ENCODE results near the gene ALOXE3.
"Not testable (repeated sequence)": the region's sequence is repeated elsewhere in the genome, so short reads cannot be mapped to it uniquely, and the experiment has no call there.

The ALOXE3 gene

GRCh38 chr17:8119581-8120519, 1.5 kb upstream of the ALOXE3 start:
- peak; percentile 66 for ATAC-seq (replicated peaks)
- Mint-ChIP-seq H3K27me3 (peaks cover 25 to 87% of the 10 kb centered on the region in 2 donors), H3K27ac (peak overlapping the region; percentile 100), H3K9me3 (peaks cover 3 to 5% of the 10 kb centered on the region in 2 donors), H3K4me1 (ENCODE audit: low read depth in 2 of 2) (peaks cover 57 to 61% of the 10 kb centered on the region in 2 donors), H3K4me3 (peak overlapping the region; percentile 91 to 92), H3K36me3 (ENCODE audit: insufficient read depth) (peaks cover 54% of the 10 kb centered on the region)
- DNase-seq, result peak; percentile 86 to 89 (median 88)

DNA sequence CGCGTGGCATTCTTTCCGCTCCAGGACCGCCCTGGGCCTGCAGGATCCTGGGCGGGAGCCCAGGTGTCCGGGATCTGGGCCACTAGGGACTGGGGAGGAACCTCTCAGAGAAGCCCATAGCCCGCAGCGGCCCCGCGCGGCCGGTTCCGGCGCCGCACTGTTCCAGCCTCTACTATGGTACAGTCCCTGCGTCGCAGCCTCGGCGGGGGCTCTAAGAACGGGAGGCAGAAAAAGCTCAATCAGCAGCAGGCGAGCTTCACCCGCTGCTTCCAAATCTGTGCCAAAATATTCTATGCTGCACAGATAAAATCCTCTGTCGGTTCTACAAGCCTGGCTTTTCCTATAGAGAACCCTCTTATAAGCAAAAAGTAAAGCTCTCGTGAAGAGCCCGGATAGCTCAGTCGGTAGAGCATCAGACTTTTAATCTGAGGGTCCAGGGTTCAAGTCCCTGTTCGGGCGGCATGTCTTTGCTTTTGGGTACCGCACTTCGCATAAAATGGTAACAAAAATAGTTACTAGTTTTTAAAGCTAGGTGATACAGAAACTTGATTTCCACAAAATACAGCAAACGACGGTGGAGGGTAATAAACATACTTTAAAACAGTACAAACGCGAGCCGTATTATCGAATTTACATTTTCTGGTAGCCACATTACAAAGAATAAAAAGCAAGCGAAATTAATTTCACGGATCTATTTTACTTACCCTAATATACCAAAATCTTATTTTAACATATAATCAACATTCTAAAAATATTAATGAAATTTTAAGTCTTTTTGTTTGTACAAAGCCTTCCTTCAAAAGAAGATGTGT, 661 bp upstream of the ALOXE3 start:
- H3K9me3 Mint-ChIP-seq, result peaks cover 3 to 5% of the 10 kb centered on the region in 2 donors
- H3K36me3 Mint-ChIP-seq (ENCODE audit: insufficient read depth), result peaks cover 47% of the 10 kb centered on the region
- H3K4me3 Mint-ChIP-seq, result peak overlapping the region; percentile 91 to 92
- H3K4me1 Mint-ChIP-seq (ENCODE audit: low read depth in 2 of 2), result peaks cover 49 to 52% of the 10 kb centered on the region in 2 donors
- peak; percentile 64 for ATAC-seq (replicated peaks)
- peaks cover 34 to 87% of the 10 kb centered on the region in 2 donors for H3K27me3 Mint-ChIP-seq
- H3K27ac Mint-ChIP-seq, result peak overlapping the region; percentile 100
- peak; percentile 75 to 87 (median 80) for DNase-seq

- H3K27me3 Mint-ChIP-seq, result peaks cover 45 to 87% of the 10 kb centered on the region in 2 donors
- peaks cover 42% of the 10 kb centered on the region for H3K36me3 Mint-ChIP-seq (ENCODE audit: insufficient read depth)
- peak overlapping the region in 1 of 2 donors; percentile 100 for H3K27ac Mint-ChIP-seq
- no peak for DNase-seq
- peaks cover 3 to 5% of the 10 kb centered on the region in 2 donors for H3K9me3 Mint-ChIP-seq
- peaks cover 36 to 39% of the 10 kb centered on the region in 2 donors for H3K4me1 Mint-ChIP-seq (ENCODE audit: low read depth in 2 of 2)
- no peak for ATAC-seq (replicated peaks)
- peak overlapping the region; percentile 91 to 92 for H3K4me3 Mint-ChIP-seq
These were observed 841 bp downstream of the ALOXE3 start for GRCh38 chr17:8117367-8117979.

- Mint-ChIP-seq H3K9me3 (peaks cover 3 to 5% of the 10 kb centered on the region in 2 donors), H3K27ac (no peak overlapping the region), H3K36me3 (ENCODE audit: insufficient read depth) (peaks cover 40% of the 10 kb centered on the region), H3K4me1 (ENCODE audit: low read depth in 2 of 2) (peaks cover 35 to 36% of the 10 kb centered on the region in 2 donors), H3K4me3 (peak overlapping the region in 1 of 2 donors; percentile 92), H3K27me3 (peaks cover 45 to 92% of the 10 kb centered on the region in 2 donors)
- DNase-seq (no peak), ATAC-seq (replicated peaks) (no peak)
These were observed 1.5 kb downstream of the ALOXE3 start for GRCh38 chr17:8116776-8117175.

DNA sequence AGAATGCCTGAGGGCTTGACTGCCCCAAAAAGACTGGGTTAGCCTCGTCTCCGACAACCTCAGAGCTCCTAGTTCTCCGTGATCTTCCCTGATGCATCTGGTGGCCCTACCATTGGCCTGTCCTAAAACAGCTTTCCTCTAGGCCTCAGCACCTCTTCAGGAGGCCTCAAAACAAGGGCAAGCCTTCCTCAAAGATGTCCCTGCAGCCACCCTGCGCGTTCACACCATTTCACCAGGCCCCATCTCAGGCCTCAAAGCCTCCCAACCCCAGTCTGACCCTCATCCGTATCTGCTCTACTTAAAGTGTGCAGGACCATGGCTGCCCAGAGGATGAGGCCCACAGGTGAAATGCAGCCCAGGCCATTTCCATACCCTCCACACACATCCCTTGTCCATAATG, 7.4 kb downstream of the ALOXE3 start:
- DNase-seq, result no peak
- peaks cover 0 to 4% of the 10 kb centered on the region in 2 donors for H3K4me1 Mint-ChIP-seq (ENCODE audit: low read depth in 2 of 2)
- H3K27ac Mint-ChIP-seq, result no peak overlapping the region
- ATAC-seq (replicated peaks), result no peak
- H3K9me3 Mint-ChIP-seq, result no peaks in the 10 kb centered on the region
- H3K36me3 Mint-ChIP-seq (ENCODE audit: insufficient read depth), result no peaks in the 10 kb centered on the region
- no peak overlapping the region for H3K4me3 Mint-ChIP-seq
- H3K27me3 Mint-ChIP-seq, result peaks cover 54 to 65% of the 10 kb centered on the region in 2 donors

DNA sequence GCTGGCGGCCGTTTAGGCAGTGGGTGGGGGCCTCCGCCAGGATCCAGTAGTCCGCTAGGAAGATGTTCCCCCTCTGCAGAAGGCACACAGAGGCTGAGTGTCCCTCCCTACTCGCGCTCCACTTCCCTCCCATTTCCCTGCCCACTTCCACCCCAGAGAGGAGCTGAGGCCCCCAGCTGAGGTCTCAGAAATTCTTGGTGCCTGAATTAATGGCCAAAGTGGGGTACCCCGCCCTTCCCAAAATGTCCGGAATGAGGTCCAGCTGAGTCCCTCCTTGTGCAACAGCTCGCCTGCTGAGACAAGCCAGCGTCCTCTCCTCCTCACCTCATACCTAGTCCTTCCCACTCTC, 7.9 kb downstream of the ALOXE3 start:
- DNase-seq (no peak), ATAC-seq (replicated peaks) (no peak)
- peaks cover 49 to 63% of the 10 kb centered on the region in 2 donors for H3K27me3 Mint-ChIP-seq
- peaks cover 0 to 4% of the 10 kb centered on the region in 2 donors for H3K4me1 Mint-ChIP-seq (ENCODE audit: low read depth in 2 of 2)
- H3K4me3 Mint-ChIP-seq, result no peak overlapping the region
- no peak overlapping the region for H3K27ac Mint-ChIP-seq
- H3K9me3 Mint-ChIP-seq, result no peaks in the 10 kb centered on the region
- no peaks in the 10 kb centered on the region for H3K36me3 Mint-ChIP-seq (ENCODE audit: insufficient read depth)

GRCh38 chr17:8109661-8110455, 8.5 kb downstream of the ALOXE3 start:
- Mint-ChIP-seq H3K36me3 (ENCODE audit: insufficient read depth) (no peaks in the 10 kb centered on the region), H3K27me3 (peaks cover 43 to 57% of the 10 kb centered on the region in 2 donors), H3K27ac (no peak overlapping the region), H3K9me3 (no peaks in the 10 kb centered on the region), H3K4me1 (ENCODE audit: low read depth in 2 of 2) (peaks cover 0 to 4% of the 10 kb centered on the region in 2 donors), H3K4me3 (peak overlapping the region; percentile 47 to 50)
- peak; percentile 74 to 77 (median 76) for DNase-seq
- peak; percentile 99 for ATAC-seq (replicated peaks)

GRCh38 chr17:8108972-8109660, 9.2 kb downstream of the ALOXE3 start:
- H3K36me3 Mint-ChIP-seq (ENCODE audit: insufficient read depth), result no peaks in the 10 kb centered on the region
- H3K27me3 Mint-ChIP-seq, result peaks cover 36 to 50% of the 10 kb centered on the region in 2 donors
- no peak overlapping the region for H3K27ac Mint-ChIP-seq
- no peak for ATAC-seq (replicated peaks)
- DNase-seq, result no peak
- H3K4me3 Mint-ChIP-seq, result peak overlapping the region; percentile 47 to 50
- no peaks in the 10 kb centered on the region for H3K9me3 Mint-ChIP-seq
- H3K4me1 Mint-ChIP-seq (ENCODE audit: low read depth in 2 of 2), result peaks cover 0 to 4% of the 10 kb centered on the region in 2 donors

DNA sequence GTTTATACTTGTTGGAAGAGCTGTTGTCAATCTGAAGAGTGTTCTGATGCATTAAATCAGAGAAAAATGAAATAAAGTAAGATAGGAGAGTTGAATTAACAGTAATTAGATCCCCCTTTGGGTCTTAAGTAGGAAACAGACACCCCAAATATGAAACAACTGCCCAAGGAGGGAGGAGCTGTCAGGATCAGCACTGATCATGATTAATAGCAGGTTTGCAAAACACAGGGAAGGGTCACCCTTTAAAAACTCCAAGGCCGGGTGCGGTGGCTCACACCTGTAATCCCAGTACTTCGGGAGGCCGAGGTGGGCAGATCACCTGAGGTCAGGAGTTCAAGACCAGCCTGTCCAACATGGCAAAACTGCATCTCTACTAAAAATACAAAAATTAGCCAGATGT, 11.3 kb downstream of the ALOXE3 start:
- H3K27ac Mint-ChIP-seq; H3K4me1 Mint-ChIP-seq (ENCODE audit: low read depth in 2 of 2); H3K36me3 Mint-ChIP-seq (ENCODE audit: insufficient read depth); H3K4me3 Mint-ChIP-seq; H3K9me3 Mint-ChIP-seq; DNase-seq; ATAC-seq (replicated peaks): not testable (repeated sequence)
- H3K27me3 Mint-ChIP-seq, result peaks cover 17 to 35% of the 10 kb centered on the region in 2 donors

DNA sequence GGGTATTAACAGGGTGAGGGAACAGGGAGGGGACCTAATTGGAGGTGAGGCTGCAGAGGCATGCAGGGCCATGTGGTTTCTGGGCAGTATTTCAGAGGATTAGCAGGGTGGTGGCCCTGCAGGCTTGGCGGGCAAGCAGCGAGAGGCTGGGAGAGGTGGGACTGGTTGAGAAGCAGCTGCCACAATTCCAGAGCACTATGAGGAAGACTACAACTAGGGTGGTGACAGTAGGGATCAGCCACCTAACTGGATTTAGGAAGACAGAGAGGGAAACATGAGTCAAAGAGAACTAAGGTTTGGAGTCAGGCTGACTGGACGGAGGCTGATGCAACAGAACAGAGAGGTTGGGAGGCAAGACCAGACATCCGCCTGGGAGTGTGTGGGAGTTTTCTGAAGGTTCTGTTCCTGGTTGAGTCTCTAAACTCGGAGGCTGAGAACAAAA, 12.3 kb downstream of the ALOXE3 start:
- Mint-ChIP-seq H3K9me3 (no peaks in the 10 kb centered on the region), H3K4me3 (no peak overlapping the region), H3K36me3 (ENCODE audit: insufficient read depth) (no peaks in the 10 kb centered on the region), H3K27me3 (peaks cover 10 to 25% of the 10 kb centered on the region in 2 donors), H3K27ac (no peak overlapping the region), H3K4me1 (ENCODE audit: low read depth in 2 of 2) (peaks cover 0 to 4% of the 10 kb centered on the region in 2 donors)
- ATAC-seq (replicated peaks) (no peak), DNase-seq (no peak)

DNA sequence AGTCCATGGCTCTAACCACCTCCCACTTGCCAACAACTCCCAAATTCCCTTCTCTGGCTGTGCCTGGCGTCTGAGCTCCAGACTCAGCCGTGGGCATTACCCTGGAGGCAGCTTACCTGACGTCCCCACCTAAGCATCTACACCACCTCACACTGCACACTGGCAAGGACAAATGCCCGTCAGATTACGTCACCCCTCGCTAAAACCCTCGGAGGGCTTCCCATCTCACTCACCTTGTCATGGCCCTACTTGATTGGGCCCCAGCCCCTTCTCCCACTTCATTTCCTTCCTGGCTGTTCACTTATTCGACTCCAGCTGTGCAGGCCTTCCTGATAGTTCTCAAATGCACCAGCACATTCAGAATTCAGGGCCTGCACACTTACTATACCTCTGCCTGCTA, 13.4 kb downstream of the ALOXE3 start:
- no peaks in the 10 kb centered on the region for H3K9me3 Mint-ChIP-seq
- peaks cover 5 to 20% of the 10 kb centered on the region in 2 donors for H3K27me3 Mint-ChIP-seq
- ATAC-seq (replicated peaks) (no peak), DNase-seq (no peak)
- H3K27ac Mint-ChIP-seq, result no peak overlapping the region
- H3K4me1 Mint-ChIP-seq (ENCODE audit: low read depth in 2 of 2), result no peaks in the 10 kb centered on the region
- H3K36me3 Mint-ChIP-seq (ENCODE audit: insufficient read depth), result no peaks in the 10 kb centered on the region
- H3K4me3 Mint-ChIP-seq, result no peak overlapping the region

DNA sequence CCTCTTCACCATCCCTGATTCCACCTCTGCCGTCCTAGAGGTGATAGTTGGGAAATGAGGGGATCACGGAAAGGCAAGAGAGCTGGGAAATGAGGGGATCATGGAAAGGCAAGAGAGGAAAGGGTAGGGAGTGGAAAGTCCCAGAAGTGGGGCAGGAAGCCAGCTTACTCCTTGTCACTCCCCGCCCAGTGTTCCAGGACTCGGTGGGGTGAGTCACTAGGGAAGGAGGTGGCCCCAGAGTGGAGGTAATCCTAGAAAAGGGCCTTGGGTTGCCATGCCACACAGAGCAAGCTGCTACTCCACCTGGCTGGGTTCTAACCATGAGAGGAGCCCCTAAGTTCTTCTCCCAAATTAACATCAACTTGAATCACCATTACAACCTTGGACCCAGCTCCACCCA, 14.8 kb downstream of the ALOXE3 start:
- Mint-ChIP-seq H3K4me3 (no peak overlapping the region), H3K27me3 (peaks cover 0 to 13% of the 10 kb centered on the region in 2 donors), H3K36me3 (ENCODE audit: insufficient read depth) (no peaks in the 10 kb centered on the region), H3K27ac (no peak overlapping the region), H3K4me1 (ENCODE audit: low read depth in 2 of 2) (no peaks in the 10 kb centered on the region), H3K9me3 (no peaks in the 10 kb centered on the region)
- ATAC-seq (replicated peaks), result no peak
- no peak for DNase-seq

All from effector memory CD8-positive, alpha-beta T cell (primary cell).